Inflammatory macrophage treated with lipopolysaccharide for 4 hours (primary cell): ENCODE data around the gene AGAP3.

Experiments used
- DNase-seq: peaks from one replicate; pipeline ENCODE4 v3.0.0-alpha.2; 2020

The AGAP3 gene

GRCh38 chr7:151088856-151089699 is 2.8 kb downstream of the AGAP3 start:
- peak; percentile 99 for DNase-seq

- no peak for DNase-seq
Observed at GRCh38 chr7:151089893-151090730, 3.8 kb downstream of the AGAP3 start.

GRCh38 chr7:151091003-151091402 is 4.7 kb downstream of the AGAP3 start:
- DNase-seq: no peak

- peak; percentile 82 for DNase-seq
Observed at GRCh38 chr7:151091431-151091830, 5.2 kb downstream of the AGAP3 start.

- DNase-seq: no peak
Observed at GRCh38 chr7:151091988-151092387, 5.7 kb downstream of the AGAP3 start.

- DNase-seq: no peak
Observed at GRCh38 chr7:151093748-151094147, 7.5 kb downstream of the AGAP3 start.

GRCh38 chr7:151094675-151095074 is 8.4 kb downstream of the AGAP3 start:
- no peak for DNase-seq

- DNase-seq: no peak
Observed at GRCh38 chr7:151095123-151095797, 9.0 kb downstream of the AGAP3 start.

GRCh38 chr7:151095828-151096475 is 9.7 kb downstream of the AGAP3 start:
- DNase-seq: no peak

- DNase-seq: no peak
Observed at GRCh38 chr7:151099486-151100211, 13.4 kb downstream of the AGAP3 start.

GRCh38 chr7:151100921-151101320 is 14.6 kb downstream of the AGAP3 start:
- DNase-seq: no peak

- no peak for DNase-seq
Observed at GRCh38 chr7:151101621-151102396, 15.5 kb downstream of the AGAP3 start.

GRCh38 chr7:151102991-151103390 is 16.7 kb downstream of the AGAP3 start:
- no peak for DNase-seq

GRCh38 chr7:151103973-151104372 is 17.7 kb downstream of the AGAP3 start:
- no peak for DNase-seq

- no peak for DNase-seq
Observed at GRCh38 chr7:151104411-151105235, 18.3 kb downstream of the AGAP3 start.

- no peak for DNase-seq
Observed at GRCh38 chr7:151107882-151108281, 21.6 kb downstream of the AGAP3 start.

- DNase-seq: no peak
Observed at GRCh38 chr7:151109094-151110048, 23.1 kb downstream of the AGAP3 start.

GRCh38 chr7:151110236-151110940 is 24.1 kb downstream of the AGAP3 start:
- no peak for DNase-seq
